SK-N-SH (cell line): ENCODE results near the gene ITGA5. TPM values are rescaled to one million over a fixed set of nuclear protein-coding genes. Genes with fewer than 3 reads are reported as not detected.

Experiments
- CTCF ChIA-PET: fragments of 300-600, 350-600 bp; formaldehyde crosslinking; extraction: SDS; loops from one replicate; lab custom pipeline; 2021; lab: Yijun Ruan, JAX
- POLR2A ChIA-PET: fragments of 350-600 bp; sonication (Branson Sonifier 250); formaldehyde crosslinking; extraction: SDS; loops from one replicate; lab custom pipeline; 2020; ENCODE audit warnings: antibody characterized with exemption, inconsistent platforms; lab: Yijun Ruan, JAX
- DNase-seq: peaks from one replicate; pipeline ENCODE4 v3.0.0; 2012
- H2AFZ ChIP-seq: fragments of 200-600 bp; sonication (generic); 2 replicates; pipeline ENCODE4 v1.8.1; 2016; ENCODE audit warnings: antibody characterized with exemption, mild to moderate bottlenecking, low read depth
- H3F3A ChIP-seq: fragments of 200-600 bp; sonication (generic); replicated peaks from 2 replicates; pipeline ENCODE3; 2016; ENCODE audit warnings: antibody characterized with exemption, mild to moderate bottlenecking; ENCODE audit not compliant: insufficient read depth
- H3K27ac ChIP-seq, 2 experiments: fragments of 200-500 bp in 1 of 2; fragments of 200-600 bp in 1 of 2; sonication (Bioruptor generic) in 1 of 2; sonication (generic), shearing (Covaris generic) in 1 of 2; 2 replicates each; pipeline versions ENCODE4 v1.5.1 to v1.6.1; 2014 to 2016; ENCODE audit warnings: low read depth in 2 of 2, inconsistent platforms in 1 of 2, low read length in 1 of 2, mild to moderate bottlenecking in 1 of 2, mixed read lengths in 1 of 2
- H3K27me3 ChIP-seq: fragments of 200-600 bp; sonication (generic), shearing (Covaris generic); 2 replicates; pipeline ENCODE4 v1.6.1; 2016; ENCODE audit warnings: mixed run types; ENCODE audit not compliant: insufficient read depth
- H3K36me3 ChIP-seq, 2 experiments: fragments of 200-500 bp in 1 of 2; fragments of 200-600 bp in 1 of 2; sonication (Bioruptor generic) in 1 of 2; sonication (generic) in 1 of 2; replicated peaks in 1 of 2; 2 replicates each; pipeline versions ENCODE3 to v1.5.1; 2014 to 2016; ENCODE audit warnings: low read length in 1 of 2, mild to moderate bottlenecking in 1 of 2; ENCODE audit not compliant: insufficient read depth in 2 of 2, control insufficient read depth in 1 of 2
- H3K4me1 ChIP-seq, 2 experiments: fragments of 200-500 bp in 1 of 2; fragments of 200-600 bp in 1 of 2; sonication (Bioruptor generic) in 1 of 2; sonication (generic), shearing (Covaris generic) in 1 of 2; 2 replicates each; pipeline versions ENCODE4 v1.5.1 to v1.6.1; 2014 to 2016; ENCODE audit warnings: low read depth in 1 of 2, low read length in 1 of 2, mixed run types in 1 of 2; ENCODE audit not compliant: insufficient read depth in 2 of 2, control insufficient read depth in 1 of 2
- H3K4me2 ChIP-seq: fragments of 200-600 bp; sonication (generic), shearing (Covaris generic); 2 replicates; pipeline ENCODE4 v1.6.1; 2017; ENCODE audit warnings: mixed run types
- H3K4me3 ChIP-seq, 2 experiments: fragments of 200-500 bp in 1 of 2; fragments of 200-600 bp in 1 of 2; sonication (Bioruptor generic) in 1 of 2; sonication (generic), shearing (Covaris generic) in 1 of 2; 2 replicates each; pipeline versions ENCODE4 v1.5.1 to v1.8.1; 2014 to 2016; ENCODE audit warnings: low read depth in 2 of 2, inconsistent platforms in 1 of 2, low read length in 1 of 2, mild to moderate bottlenecking in 1 of 2, mixed read lengths in 1 of 2, moderate library complexity in 1 of 2
- H3K79me2 ChIP-seq: fragments of 200-600 bp; sonication (generic); 2 replicates; pipeline ENCODE4 v1.8.1; 2017; ENCODE audit warnings: mild to moderate bottlenecking; ENCODE audit not compliant: insufficient read depth
- H3K9ac ChIP-seq: fragments of 200-600 bp; sonication (generic); 2 replicates; pipeline ENCODE4 v1.6.1; 2017; ENCODE audit warnings: mixed run types
- H3K9me2 ChIP-seq: fragments of 200-600 bp; sonication (generic); 2 replicates; pipeline ENCODE4 v1.6.1; 2017; ENCODE audit warnings: mixed run types
- H3K9me3 ChIP-seq: fragments of 200-600 bp; sonication (generic); 2 replicates; pipeline ENCODE4 v1.6.1; 2017; ENCODE audit warnings: mixed run types, mild to moderate bottlenecking, moderate library complexity
- H4K20me1 ChIP-seq: fragments of 200-600 bp; sonication (generic); 2 replicates; pipeline ENCODE4 v1.6.1; 2017; ENCODE audit warnings: mild to moderate bottlenecking, mixed run types; ENCODE audit not compliant: insufficient read depth
- CHD2 ChIP-seq: fragments of 150-350 bp; IDR thresholded peaks from 2 replicates; pipeline ENCODE4 v1.6.1; 2018; ENCODE audit warnings: low read length; ENCODE audit not compliant: partially characterized antibody
- CTCF ChIP-seq: fragments of 200-600 bp; sonication (generic); IDR thresholded peaks from 2 replicates; pipeline ENCODE4 v1.6.1; 2017; ENCODE audit warnings: antibody characterized with exemption, mild to moderate bottlenecking, moderate library complexity
- FOSL2 ChIP-seq: IDR thresholded peaks from 2 replicates; pipeline ENCODE4 v1.4.0; 2012; ENCODE audit warnings: low read depth, mild to moderate bottlenecking, moderate library complexity, borderline replicate concordance
- GABPA ChIP-seq: IDR thresholded peaks from 2 replicates; pipeline ENCODE4 v1.4.0; 2012; ENCODE audit warnings: low read depth, mild to moderate bottlenecking
- GATA2 ChIP-seq: sonication (generic); formaldehyde crosslinking; IDR thresholded peaks from 2 replicates; pipeline ENCODE4 v1.5.0; 2020; ENCODE audit warnings: mild to moderate bottlenecking, missing genetic modification reagents
- IRF3 ChIP-seq: fragments of 150-350 bp; IDR thresholded peaks from 2 replicates; pipeline ENCODE4 v1.6.1; 2016; ENCODE audit warnings: mild to moderate bottlenecking, low read depth, low read length
- JUND ChIP-seq: IDR thresholded peaks from 2 replicates; pipeline ENCODE4 v1.4.0; 2012
- MXI1 ChIP-seq: IDR thresholded peaks from 2 replicates; pipeline ENCODE4 v1.6.1; 2012; ENCODE audit warnings: mild to moderate bottlenecking, low read depth, low read length, improper control_type of control experiment
- NFIC ChIP-seq: IDR thresholded peaks from 2 replicates; pipeline ENCODE4 v1.4.0; 2012; ENCODE audit warnings: borderline replicate concordance
- REST ChIP-seq: IDR thresholded peaks from 2 replicates; pipeline ENCODE4 v1.6.1; 2012; ENCODE audit warnings: mild to moderate bottlenecking, low read depth, low read length, moderate library complexity
- RFX5 ChIP-seq: IDR thresholded peaks from 2 replicates; pipeline ENCODE4 v1.6.1; 2012; ENCODE audit warnings: mild to moderate bottlenecking, improper control_type of control experiment, low read length
- YY1 ChIP-seq: IDR thresholded peaks from 2 replicates; pipeline ENCODE4 v1.4.0; 2012; ENCODE audit warnings: low read depth, mild to moderate bottlenecking
- ZBTB33 ChIP-seq: IDR thresholded peaks from 2 replicates; pipeline ENCODE4 v1.4.0; 2012; ENCODE audit warnings: low read depth, borderline replicate concordance
- WGBS: methylation state at CpG from one replicate; pipeline ENCODE4 v1.1.6; 2017; ENCODE audit warnings: low lambda C conversion rate; 5-methylcytosine and 5-hydroxymethylcytosine counted together
- polyA plus RNA-seq, 3 experiments: library from polyadenylated mRNA; depleted of rRNA; stranded (reverse); fragments of >200 nt; gene quantifications; 2 replicates each; pipeline ENCODE4 v1.2.3, GENCODE V29; 2012
- TF ChIP-seq, protein P1 (sequence below): IDR thresholded peaks from 2 replicates; pipeline ENCODE4 v1.4.0; 2012; ENCODE audit warnings: low read depth, borderline replicate concordance

The ITGA5 gene
- polyA plus RNA-seq, 1 of the 3 experiments (the other 2 are of a cell fraction): 52.5 TPM

DNA sequence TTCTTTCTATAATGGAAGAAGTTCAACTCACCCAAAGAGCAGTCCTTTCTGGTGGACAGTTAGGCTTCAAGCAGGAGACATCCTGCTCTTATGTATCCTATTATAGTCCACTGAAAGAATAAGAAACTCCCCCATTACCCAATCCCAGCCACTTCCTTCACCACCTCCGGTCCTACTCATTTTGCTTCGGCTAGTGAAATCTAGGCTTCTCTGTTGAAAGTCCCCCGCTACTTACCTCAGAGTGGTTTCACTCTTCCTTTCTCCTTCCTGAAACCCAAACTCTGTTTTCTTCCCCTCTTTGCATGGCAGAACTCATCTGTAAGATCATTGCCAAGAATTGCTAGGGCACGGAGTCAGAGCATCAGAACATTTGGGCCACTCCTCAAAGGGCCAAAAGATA lies 54.7 kb downstream of the ITGA5 start, which contains the start of gene GPR84:
GPR84 (minus strand) TSS at position 74 of the 400 bp plus-strand sequence. CDS start 635 bp downstream, outside the sequence.
- DNase-seq: no peak
- no peak for TF ChIP-seq IRF3
- no peak for TF ChIP-seq CHD2
- no peak for TF ChIP-seq CTCF
- no peak for TF ChIP-seq GATA2
- TF ChIP-seq, protein P1, sequence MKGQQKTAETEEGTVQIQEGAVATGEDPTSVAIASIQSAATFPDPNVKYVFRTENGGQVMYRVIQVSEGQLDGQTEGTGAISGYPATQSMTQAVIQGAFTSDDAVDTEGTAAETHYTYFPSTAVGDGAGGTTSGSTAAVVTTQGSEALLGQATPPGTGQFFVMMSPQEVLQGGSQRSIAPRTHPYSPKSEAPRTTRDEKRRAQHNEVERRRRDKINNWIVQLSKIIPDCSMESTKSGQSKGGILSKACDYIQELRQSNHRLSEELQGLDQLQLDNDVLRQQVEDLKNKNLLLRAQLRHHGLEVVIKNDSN: no peak
- TF ChIP-seq JUND: no peak
- no peak for TF ChIP-seq MXI1
- no peak for TF ChIP-seq GABPA
- no peak for TF ChIP-seq FOSL2
- TF ChIP-seq YY1: no peak
- TF ChIP-seq NFIC: no peak
- no peak for TF ChIP-seq ZBTB33
- TF ChIP-seq REST: no peak
- TF ChIP-seq RFX5: no peak
- H3K36me3 ChIP-seq: no peaks in the 10 kb centered on the region
- ChIA-PET CTCF (no interaction called here), POLR2A (no interaction called here)
- WGBS: 92% methylated on average over 4 of the region's 4 CpGs
- H3K4me2 ChIP-seq: no peak within 1 kb of the TSS
- no peak within 1 kb of the TSS for H3K4me3 ChIP-seq
- no peaks in the 10 kb centered on the region for H4K20me1 ChIP-seq
- peaks cover 13 to 22% of the 10 kb centered on the region in 2 experiments for H3K4me1 ChIP-seq
- H3F3A ChIP-seq: peaks cover 14% of the 10 kb centered on the region
- H2AFZ ChIP-seq: no peak within 1 kb of the TSS
- no peaks in the 10 kb centered on the region for H3K9me2 ChIP-seq
- no peaks in the 10 kb centered on the region for H3K79me2 ChIP-seq
- H3K27ac ChIP-seq: no peak within 1 kb of the TSS
- no peak within 1 kb of the TSS for H3K9ac ChIP-seq
- no peaks in the 10 kb centered on the region for H3K9me3 ChIP-seq
- H3K27me3 ChIP-seq: no peaks in the 10 kb centered on the region
